ENCODE data around the gene ZNF365.

DNA sequence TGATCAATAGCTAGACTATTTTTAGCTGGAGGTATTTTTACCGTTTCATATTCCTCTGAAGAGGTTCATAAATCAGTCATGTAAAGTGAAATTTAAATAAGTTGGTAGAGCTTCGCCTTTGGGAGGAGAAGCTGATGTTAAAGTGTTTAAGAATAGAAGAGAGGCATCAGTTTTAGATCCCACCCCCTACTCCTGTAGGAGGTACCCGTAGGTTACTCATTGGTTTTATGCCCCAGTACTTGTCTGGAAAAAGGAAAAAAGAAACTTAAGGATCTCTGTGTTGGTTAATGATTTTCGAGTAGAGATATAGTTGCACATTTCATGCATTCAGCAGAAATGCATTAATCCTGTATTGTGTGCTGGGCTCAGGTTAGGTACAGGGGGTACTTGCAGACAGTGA, 8.7 kb downstream of the ZNF365 start:
- TF ChIP-seq, protein P1, sequence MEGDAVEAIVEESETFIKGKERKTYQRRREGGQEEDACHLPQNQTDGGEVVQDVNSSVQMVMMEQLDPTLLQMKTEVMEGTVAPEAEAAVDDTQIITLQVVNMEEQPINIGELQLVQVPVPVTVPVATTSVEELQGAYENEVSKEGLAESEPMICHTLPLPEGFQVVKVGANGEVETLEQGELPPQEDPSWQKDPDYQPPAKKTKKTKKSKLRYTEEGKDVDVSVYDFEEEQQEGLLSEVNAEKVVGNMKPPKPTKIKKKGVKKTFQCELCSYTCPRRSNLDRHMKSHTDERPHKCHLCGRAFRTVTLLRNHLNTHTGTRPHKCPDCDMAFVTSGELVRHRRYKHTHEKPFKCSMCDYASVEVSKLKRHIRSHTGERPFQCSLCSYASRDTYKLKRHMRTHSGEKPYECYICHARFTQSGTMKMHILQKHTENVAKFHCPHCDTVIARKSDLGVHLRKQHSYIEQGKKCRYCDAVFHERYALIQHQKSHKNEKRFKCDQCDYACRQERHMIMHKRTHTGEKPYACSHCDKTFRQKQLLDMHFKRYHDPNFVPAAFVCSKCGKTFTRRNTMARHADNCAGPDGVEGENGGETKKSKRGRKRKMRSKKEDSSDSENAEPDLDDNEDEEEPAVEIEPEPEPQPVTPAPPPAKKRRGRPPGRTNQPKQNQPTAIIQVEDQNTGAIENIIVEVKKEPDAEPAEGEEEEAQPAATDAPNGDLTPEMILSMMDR (IDR thresholded peaks at IDR 0.05) = no peak
- TF ChIP-seq POLR2A (IDR thresholded peaks at IDR 0.05) = no peak
- TF ChIP-seq EP300 (IDR thresholded peaks at IDR 0.05) = no peak
- no peak for TF ChIP-seq POLR2AphosphoS5 (IDR thresholded peaks at IDR 0.05)

Data from stomach (tissue), 4 donors.